H1 (cell line): ENCODE results near the gene LRRFIP1. TPM values are rescaled to one million over a fixed set of nuclear protein-coding genes. Genes with fewer than 3 reads are reported as not detected.

Source experiments
- CTCF ChIA-PET: fragments of 300-600 bp; sonication (Branson Sonifier 250); formaldehyde crosslinking; loops from one replicate; lab custom pipeline; 2021; ENCODE audit not compliant: partially characterized antibody; lab: Charles Lee
- POLR2A ChIA-PET: fragments of 300-600 bp; sonication (Branson Sonifier 250); formaldehyde crosslinking; loops from one replicate; lab custom pipeline; 2021; ENCODE audit warnings: inconsistent platforms; ENCODE audit not compliant: partially characterized antibody; lab: Charles Lee
- DNase-seq, 2 experiments: peaks; one replicate each; pipeline versions ENCODE4 v3.0.0 to v3.0.0-alpha.2; 2010 to 2022; ENCODE audit warnings: low spot score in 2 of 2, low read depth in 1 of 2, mixed read lengths in 1 of 2
- FAIRE-seq: peaks from 2 replicates; lab custom pipeline; 2011; peaks lifted over from hg19 to GRCh38; lab: Jason Lieb, UNC
- H2AFZ ChIP-seq: 2 replicates; pipeline ENCODE4 v1.8.1; 2012; ENCODE audit warnings: low read length, inconsistent platforms
- H2AK5ac ChIP-seq: 2 replicates; pipeline ENCODE4 v1.6.1; 2013; ENCODE audit warnings: low read depth, low read length
- H2BK120ac ChIP-seq: replicated peaks from 2 replicates; pipeline ENCODE3; 2013; ENCODE audit warnings: low read depth, low read length, inconsistent platforms
- H2BK12ac ChIP-seq: 2 replicates; pipeline ENCODE4 v1.6.1; 2013; ENCODE audit warnings: low read depth, low read length
- H2BK15ac ChIP-seq: 2 replicates; pipeline ENCODE4 v1.6.1; 2013; ENCODE audit warnings: low read length
- H2BK20ac ChIP-seq: 2 replicates; pipeline ENCODE4 v1.6.1; 2013; ENCODE audit warnings: low read length
- H2BK5ac ChIP-seq: 2 replicates; pipeline ENCODE4 v1.6.1; 2013; ENCODE audit warnings: low read depth, low read length
- H3K14ac ChIP-seq: 2 replicates; pipeline ENCODE4 v1.6.1; 2013; ENCODE audit warnings: inconsistent platforms; ENCODE audit not compliant: insufficient read length
- H3K18ac ChIP-seq: 2 replicates; pipeline ENCODE4 v1.6.1; 2013; ENCODE audit warnings: low read length; ENCODE audit errors: extremely low read depth
- H3K23ac ChIP-seq: 2 replicates; pipeline ENCODE4 v1.6.1; 2013; ENCODE audit warnings: inconsistent platforms; ENCODE audit not compliant: insufficient read length
- H3K23me2 ChIP-seq: 2 replicates; pipeline ENCODE4 v1.6.1; 2013; ENCODE audit warnings: low read depth, low read length
- H3K27ac ChIP-seq: 2 replicates; pipeline ENCODE4 v1.6.1; 2011; ENCODE audit warnings: low read depth, low read length, inconsistent platforms
- H3K27me3 ChIP-seq, 4 experiments: replicated peaks in 1 of 4; 1 replicate in 1 of 4; 2 replicates in 3 of 4; pipeline versions ENCODE4 v1.6.1 to v1.8.1; 2011 to 2013; ENCODE audit warnings: low read length in 3 of 4, mild to moderate bottlenecking in 3 of 4, inconsistent platforms in 2 of 4, mixed read lengths in 2 of 4, moderate library complexity in 1 of 4; ENCODE audit not compliant: control insufficient read depth in 3 of 4, insufficient read depth in 3 of 4; ENCODE audit errors: extremely low read depth in 1 of 4
- H3K36me3 ChIP-seq, 4 experiments: 2 replicates each; pipeline versions ENCODE4 v1.6.1 to v1.8.1; 2011 to 2013; ENCODE audit warnings: mild to moderate bottlenecking in 4 of 4, low read length in 3 of 4, moderate library complexity in 2 of 4, control low read depth in 1 of 4, inconsistent platforms in 1 of 4; ENCODE audit not compliant: insufficient read depth in 4 of 4, control insufficient read depth in 2 of 4
- H3K4ac ChIP-seq: replicated peaks from 2 replicates; pipeline ENCODE3; 2013; ENCODE audit warnings: low read length, low read depth, mixed read lengths, inconsistent platforms; ENCODE audit not compliant: insufficient read length
- H3K4me1 ChIP-seq, 4 experiments: replicated peaks in 1 of 4; 1 replicate in 1 of 4; 2 replicates in 3 of 4; pipeline versions ENCODE4 v1.6.1 to v1.8.1; 2011 to 2013; ENCODE audit warnings: low read length in 3 of 4, inconsistent platforms in 2 of 4, mixed read lengths in 1 of 4; ENCODE audit not compliant: insufficient read depth in 4 of 4, control insufficient read depth in 3 of 4
- H3K4me2 ChIP-seq, 2 experiments: 2 replicates each; pipeline versions ENCODE4 v1.6.1 to v1.8.1; 2011 to 2013; ENCODE audit warnings: low read depth in 2 of 2, low read length in 2 of 2, control low read depth in 1 of 2, inconsistent platforms in 1 of 2, mild to moderate bottlenecking in 1 of 2; ENCODE audit not compliant: insufficient read depth in 1 of 2
- H3K4me3 ChIP-seq, 4 experiments: fragments of 200-600, 300-600 bp in 1 of 4; sonication (generic), shearing (Covaris generic), sonication (Bioruptor Twin) in 1 of 4; 2 replicates each; pipeline versions ENCODE4 v1.5.1 to v1.8.1; 2011 to 2016; ENCODE audit warnings: low read length in 4 of 4, low read depth in 3 of 4, control low read depth in 2 of 4, inconsistent platforms in 2 of 4, mild to moderate bottlenecking in 2 of 4, mixed read lengths in 1 of 4, moderate library complexity in 1 of 4; ENCODE audit not compliant: insufficient read depth in 2 of 4; ENCODE audit errors: extremely low read depth in 1 of 4
- H3K56ac ChIP-seq: replicated peaks from 2 replicates; pipeline ENCODE3; 2013; ENCODE audit warnings: low read depth, mild to moderate bottlenecking, mixed read lengths, low read length, inconsistent platforms; ENCODE audit not compliant: insufficient read length
- H3K79me1 ChIP-seq: 2 replicates; pipeline ENCODE4 v1.6.1; 2013; ENCODE audit warnings: low read depth, low read length, control low read depth
- H3K79me2 ChIP-seq, 2 experiments: 2 replicates each; pipeline versions ENCODE4 v1.6.1 to v1.8.1; 2012 to 2013; ENCODE audit warnings: low read length in 2 of 2, mild to moderate bottlenecking in 2 of 2, inconsistent platforms in 1 of 2; ENCODE audit not compliant: insufficient read depth in 2 of 2, control insufficient read depth in 1 of 2
- H3K9ac ChIP-seq, 4 experiments: replicated peaks in 1 of 4; 1 replicate in 1 of 4; 2 replicates in 3 of 4; pipeline versions ENCODE4 v1.6.1 to v1.8.1; 2011 to 2013; ENCODE audit warnings: low read depth in 3 of 4, low read length in 3 of 4, control low read depth in 2 of 4, mild to moderate bottlenecking in 2 of 4, moderate library complexity in 2 of 4, inconsistent platforms in 1 of 4; ENCODE audit errors: extremely low read depth in 1 of 4
- H3K9me3 ChIP-seq, 2 experiments: 2 replicates each; pipeline versions ENCODE4 v1.6.1 to v1.8.1; 2012 to 2013; ENCODE audit warnings: mild to moderate bottlenecking in 2 of 2, moderate library complexity in 2 of 2, control low read depth in 1 of 2, inconsistent platforms in 1 of 2, low read depth in 1 of 2, low read length in 1 of 2, mixed read lengths in 1 of 2; ENCODE audit not compliant: insufficient read depth in 2 of 2
- H4K20me1 ChIP-seq, 2 experiments: replicated peaks in 1 of 2; 2 replicates each; pipeline versions ENCODE3 to v1.8.1; 2011 to 2013; ENCODE audit warnings: inconsistent platforms in 2 of 2, low read length in 2 of 2, mild to moderate bottlenecking in 1 of 2; ENCODE audit not compliant: insufficient read depth in 2 of 2, control insufficient read depth in 1 of 2
- H4K5ac ChIP-seq: 2 replicates; pipeline ENCODE4 v1.6.1; 2013; ENCODE audit warnings: low read length, low read depth, mixed read lengths, inconsistent platforms; ENCODE audit not compliant: insufficient read length
- H4K8ac ChIP-seq: 2 replicates; pipeline ENCODE4 v1.8.0; 2013; ENCODE audit warnings: mild to moderate bottlenecking, moderate library complexity, low read length, inconsistent platforms; ENCODE audit not compliant: insufficient read depth; ENCODE audit errors: extremely low read depth
- H4K91ac ChIP-seq: replicated peaks from 2 replicates; pipeline ENCODE3; 2013; ENCODE audit warnings: low read length, mixed read lengths, inconsistent platforms; ENCODE audit not compliant: insufficient read length
- ASH2L ChIP-seq: fragments of 200-600, 300-600 bp; sonication (generic); IDR thresholded peaks from one replicate; pipeline ENCODE4 v1.7.1; 2017; ENCODE audit warnings: low read length
- CTBP2 ChIP-seq: IDR thresholded peaks from 2 replicates; pipeline ENCODE4 v1.7.0; 2011; ENCODE audit warnings: borderline replicate concordance, mild to moderate bottlenecking, moderate library complexity, mixed read lengths, low read length; ENCODE audit not compliant: insufficient read depth, insufficient read length
- E2F6 ChIP-seq: IDR thresholded peaks from 2 replicates; pipeline ENCODE4 v1.6.1; 2012; ENCODE audit warnings: inconsistent platforms
- KDM4A ChIP-seq: IDR thresholded peaks from one replicate; pipeline ENCODE4 v1.7.1; 2012; ENCODE audit warnings: low read depth, mild to moderate bottlenecking, moderate library complexity, low read length, inconsistent platforms; ENCODE audit not compliant: severe bottlenecking
- MAX ChIP-seq: IDR thresholded peaks from 2 replicates; pipeline ENCODE4 v1.6.1; 2012; ENCODE audit warnings: inconsistent platforms
- POU5F1 ChIP-seq: IDR thresholded peaks from 2 replicates; pipeline ENCODE4 v1.6.1; 2011; ENCODE audit warnings: low read depth, mild to moderate bottlenecking, low read length, moderate library complexity
- SIN3A ChIP-seq, 2 experiments: IDR thresholded peaks in 1 of 2; conservative IDR thresholded peaks in 1 of 2; 2 replicates each; pipeline ENCODE4 v1.6.1; 2011 to 2012; ENCODE audit warnings: low read length in 2 of 2, improper control_type of control experiment in 1 of 2, low read depth in 1 of 2, mild to moderate bottlenecking in 1 of 2
- TEAD4 ChIP-seq: IDR thresholded peaks from 2 replicates; pipeline ENCODE4 v1.6.1; 2012; ENCODE audit warnings: low read depth, low read length, inconsistent platforms, mixed read lengths
- WGBS, 2 experiments: shearing (Covaris generic) in 1 of 2; methylation state at CpG; one replicate each; pipeline versions ENCODE4 v1.1.6 to v1.1.7; 2013 to 2015; ENCODE audit warnings: low lambda C conversion rate in 2 of 2, mixed read lengths in 2 of 2, inconsistent platforms in 1 of 2, low coverage in 1 of 2, missing lambda C conversion rate in 1 of 2; ENCODE audit not compliant: insufficient replicate concordance in 2 of 2, insufficient coverage in 1 of 2, insufficient read length in 1 of 2; ENCODE audit errors: extremely low coverage in 1 of 2, missing lambda C conversion rate in 1 of 2; 5-methylcytosine and 5-hydroxymethylcytosine counted together
- polyA plus RNA-seq, 7 experiments: library from polyadenylated mRNA; depleted of rRNA in 3 of 7; stranded (reverse) in 5 of 7; unstranded in 2 of 7; fragments of >200 nt in 5 of 7; fragments of 200-250 nt in 2 of 7; gene quantifications; 1 replicate in 5 of 7; 2 replicates in 1 of 7; 4 replicates in 1 of 7; pipeline versions ENCODE4 v1.2.1 to v1.2.3, GENCODE V29; 2011 to 2013; ENCODE audit warnings: missing spikeins in 2 of 7, mixed read lengths in 2 of 7
- total RNA-seq: library from RNA; stranded (reverse); fragmentation: NEBNext Ultra II Directional; extraction: Animal tissue kit (Norgen Biotek cat#: 25700); gene quantifications from 2 replicates; pipeline ENCODE4 v1.2.1, GENCODE V29; 2021

LRRFIP1 gene
- total and polyA plus RNA-seq, 2 of the 8 experiments (the other 6 are each of a cell fraction or from before 2014, with no cell fraction given): 12.1 to 75.8 TPM

- H3K23me2 ChIP-seq: peaks cover 21% of the 10 kb centered on the region
- ChIA-PET POLR2A (interaction anchor here (1.1 to 2.0 kb wide), 4 partner anchors 9 to 41 kb away, joined by 3 to 6 read pairs (median 5); no protein-coding TSS in a partner anchor), CTCF (interaction anchor here (0.7 to 2.2 kb wide), 13 partner anchors 11 to 198 kb away, joined by 3 to 10 read pairs (median 4); no protein-coding TSS in a partner anchor)
- H3K27ac ChIP-seq: no peak overlapping the region
- H3K79me2 ChIP-seq: peaks cover 12 to 52% of the 10 kb centered on the region in 2 experiments; a peak in 3 of 4 replicates
- DNase-seq (no peak), FAIRE-seq (no peak)
- H3K27me3 ChIP-seq: peaks cover 0 to 9% (median 3%) of the 10 kb centered on the region in 4 experiments; a peak in 3 of 7 replicates
- H2AK5ac ChIP-seq: no peak overlapping the region
- no peaks in the 10 kb centered on the region for H3K9me3 ChIP-seq
- H2BK12ac ChIP-seq: no peak overlapping the region; the same call in 1 of the 2 replicates
- H3K79me1 ChIP-seq: peaks cover 13% of the 10 kb centered on the region
- H2BK120ac ChIP-seq: no peak overlapping the region
- WGBS, 2 experiments: 5% methylated on average over 39 of the region's 40 CpGs; no CpG with 5 or more reads in 1 of the 2 experiments
- TF ChIP-seq POU5F1 (no peak), ASH2L (peak; percentile 47), SIN3A (conservative IDR thresholded peaks at IDR 0.05 in 1 of 2, IDR thresholded peaks at IDR 0.05 in 1 of 2; ENCODE audit: low read depth in 1 of 2, low read length in 2 of 2) (0 out of 4 replicates have a peak, but pooled peaks of 1 of the 2 experiments have one; percentile 13), MAX (peak; percentile 93), KDM4A (peak; percentile 8), CTBP2 (no peak), TEAD4 (no peak), E2F6 (peak; percentile 77)
- H2BK15ac ChIP-seq: 0 out of 2 replicates have a peak overlapping the region, but pooled peaks have one; percentile 16
- peak overlapping the region; percentile 78 for H3K18ac ChIP-seq
- H3K56ac ChIP-seq: peak overlapping the region; percentile 17
- peak overlapping the region; percentile 36 for H4K91ac ChIP-seq
- no peak overlapping the region for H2BK5ac ChIP-seq
- peak overlapping the region; percentile 91 to 98 for H3K4me2 ChIP-seq
- H2AFZ ChIP-seq: no peak overlapping the region
- no peak overlapping the region for H4K5ac ChIP-seq
- no peak overlapping the region for H3K23ac ChIP-seq
- H4K8ac ChIP-seq: 0 out of 2 replicates have a peak overlapping the region, but pooled peaks have one; percentile 45
- no peak overlapping the region for H3K14ac ChIP-seq
- no peaks in the 10 kb centered on the region for H3K36me3 ChIP-seq
- peak overlapping the region; percentile 74 to 90 (median 82) for H3K4me3 ChIP-seq
- H2BK20ac ChIP-seq: no peak overlapping the region
- peaks cover 7 to 22% (median 14%) of the 10 kb centered on the region in 4 experiments for H3K4me1 ChIP-seq
- H4K20me1 ChIP-seq: peaks cover 15 to 37% of the 10 kb centered on the region in 2 experiments
- peak overlapping the region; percentile 16 to 73 (median 62); a peak in 6 of 7 replicates for H3K9ac ChIP-seq
- peak overlapping the region; percentile 19 for H3K4ac ChIP-seq
Measured at GRCh38 chr2:237692601-237693290, 65.4 kb downstream of the LRRFIP1 start.
